PC-9 (cell line): ENCODE data around the gene PRPSAP2.

Source experiments
- CTCF ChIP-seq: fragments of 200-600 bp; sonication (generic); conservative IDR thresholded peaks from 2 replicates; pipeline ENCODE4 v1.6.1; 2017; ENCODE audit warnings: mixed run types, antibody characterized with exemption, mild to moderate bottlenecking, moderate library complexity
- EZH2 ChIP-seq: fragments of 200-600 bp; sonication (generic); IDR thresholded peaks from 2 replicates; pipeline ENCODE4 v1.8.0; 2017; ENCODE audit warnings: antibody characterized with exemption, low read depth

GRCh38 chr17:18921912-18922451 is 64.1 kb downstream of the PRPSAP2 start:
- no peak for TF ChIP-seq CTCF
- TF ChIP-seq EZH2 = no peak
